CD14-positive monocyte (primary cell): Measurements from ENCODE around the gene PTPN9. TPM values are rescaled to one million over a fixed set of nuclear protein-coding genes. Genes with fewer than 3 reads are reported as not detected.

ENCODE experiments used
- DNase-seq, 3 donors: peaks; one replicate each; pipeline ENCODE4 v3.0.0-alpha.2; 2011 to 2022
- H2AFZ ChIP-seq: 2 replicates; pipeline ENCODE4 v1.6.0; 2012; ENCODE audit warnings: mild to moderate bottlenecking, low read depth, low read length, inconsistent platforms; ENCODE audit not compliant: insufficient read depth, poor library complexity, severe bottlenecking
- H3K27ac ChIP-seq, 2 donors: 1 replicate in 1 of 2; 2 replicates in 1 of 2; pipeline ENCODE4 v1.5.1; 2012 to 2013; ENCODE audit warnings: low read length in 2 of 2, control low read depth in 1 of 2, inconsistent platforms in 1 of 2, low read depth in 1 of 2, mild to moderate bottlenecking in 1 of 2
- H3K27me3 ChIP-seq, 2 donors: one replicate each; pipeline versions ENCODE4 v1.6.0 to v1.6.1; 2011 to 2013; ENCODE audit warnings: low read length in 2 of 2; ENCODE audit not compliant: control insufficient read depth in 2 of 2, insufficient read depth in 2 of 2
- H3K36me3 ChIP-seq, 2 donors: replicated peaks in 1 of 2; 1 replicate in 1 of 2; 2 replicates in 1 of 2; pipeline versions ENCODE4 v1.5.1 to v1.6.1; 2012 to 2013; ENCODE audit warnings: low read length in 2 of 2, control low read depth in 1 of 2, inconsistent platforms in 1 of 2, mild to moderate bottlenecking in 1 of 2; ENCODE audit not compliant: insufficient read depth in 2 of 2, control insufficient read depth in 1 of 2
- H3K4me1 ChIP-seq, 2 donors: 1 replicate in 1 of 2; 2 replicates in 1 of 2; pipeline versions ENCODE4 v1.5.1 to v1.6.1; 2012 to 2013; ENCODE audit warnings: low read length in 2 of 2, control low read depth in 1 of 2, inconsistent platforms in 1 of 2, mild to moderate bottlenecking in 1 of 2, moderate library complexity in 1 of 2; ENCODE audit not compliant: insufficient read depth in 2 of 2, control insufficient read depth in 1 of 2
- H3K4me2 ChIP-seq: replicated peaks from 2 replicates; pipeline ENCODE3; 2012; ENCODE audit warnings: low read length, moderate library complexity, mild to moderate bottlenecking; ENCODE audit not compliant: poor library complexity, severe bottlenecking; ENCODE audit errors: extremely low read depth
- H3K4me3 ChIP-seq, 3 experiments: fragments of 200-600 bp in 1 of 3; sonication (generic) in 1 of 3; replicated peaks in 1 of 3; 1 replicate in 2 of 3; 2 replicates in 1 of 3; pipeline ENCODE4 v1.5.1; 2011 to 2013; ENCODE audit warnings: low read length in 3 of 3, mild to moderate bottlenecking in 3 of 3, control low read depth in 2 of 3, low read depth in 2 of 3, inconsistent platforms in 1 of 3, moderate library complexity in 1 of 3
- H3K79me2 ChIP-seq: 2 replicates; pipeline ENCODE4 v1.6.0; 2012; ENCODE audit warnings: mild to moderate bottlenecking, control low read depth, inconsistent platforms, low read length, moderate library complexity; ENCODE audit not compliant: insufficient read depth
- H3K9ac ChIP-seq: 2 replicates; pipeline ENCODE4 v1.6.0; 2017; ENCODE audit warnings: low read length, mild to moderate bottlenecking; ENCODE audit not compliant: insufficient read depth, poor library complexity, severe bottlenecking
- H3K9me3 ChIP-seq, 2 donors: replicated peaks in 1 of 2; 1 replicate in 1 of 2; 2 replicates in 1 of 2; pipeline versions ENCODE4 v1.5.1 to v1.6.1; 2012 to 2013; ENCODE audit warnings: low read length in 2 of 2, control low read depth in 1 of 2; ENCODE audit not compliant: control insufficient read depth in 1 of 2, insufficient read depth in 1 of 2
- H4K20me1 ChIP-seq: 2 replicates; pipeline ENCODE4 v1.6.0; 2012; ENCODE audit warnings: mild to moderate bottlenecking, low read length, control low read depth, moderate library complexity; ENCODE audit not compliant: insufficient read depth
- H3K27ac Mint-ChIP-seq, 7 donors: one replicate each; pipeline ENCODE4 v1.8.0; 2020; ENCODE audit warnings: mild to moderate bottlenecking in 7 of 7, mixed read lengths in 7 of 7, moderate library complexity in 6 of 7, inconsistent platforms in 2 of 7
- H3K27me3 Mint-ChIP-seq, 3 donors: one replicate each; pipeline ENCODE4 v1.8.0; 2021 to 2022; ENCODE audit warnings: low read depth in 3 of 3, mild to moderate bottlenecking in 3 of 3, mixed read lengths in 3 of 3, moderate library complexity in 3 of 3, inconsistent platforms in 1 of 3
- H3K36me3 Mint-ChIP-seq, 2 donors: one replicate each; pipeline ENCODE4 v1.8.0; 2020; ENCODE audit warnings: mixed read lengths in 2 of 2, inconsistent platforms in 1 of 2, mild to moderate bottlenecking in 1 of 2
- H3K4me1 Mint-ChIP-seq: one replicate; pipeline ENCODE4 v1.8.0; 2020; ENCODE audit warnings: mild to moderate bottlenecking, mixed read lengths
- H3K4me3 Mint-ChIP-seq, 2 donors: one replicate each; pipeline ENCODE4 v1.8.0; 2020; ENCODE audit warnings: mild to moderate bottlenecking in 2 of 2, mixed read lengths in 2 of 2, moderate library complexity in 1 of 2
- H3K9me3 Mint-ChIP-seq, 7 donors: one replicate each; pipeline ENCODE4 v1.8.0; 2020 to 2022; ENCODE audit warnings: mixed read lengths in 7 of 7, mild to moderate bottlenecking in 6 of 7, moderate library complexity in 6 of 7, inconsistent platforms in 2 of 7
- WGBS: methylation state at CpG from one replicate; pipeline ENCODE4 v1.1.5; 2013; ENCODE audit warnings: missing lambda C conversion rate; ENCODE audit not compliant: insufficient coverage; 5-methylcytosine and 5-hydroxymethylcytosine counted together
- intact Hi-C, 2 donors: fragments of 100-400 bp; cut with micrococcal nuclease; formaldehyde crosslinking; loops; one replicate each; pipeline versions ENCODE4 v1.15.0 to v1.15.1; 2023
- polyA plus RNA-seq, 3 donors: library from polyadenylated mRNA; depleted of rRNA in 1 of 3; unstranded in 2 of 3; stranded (reverse) in 1 of 3; fragments of 300-500 nt in 2 of 3; fragments of >200 nt in 1 of 3; fragmentation: Illumina TruSeq in 2 of 3; gene quantifications; 1 replicate in 2 of 3; 2 replicates in 1 of 3; pipeline ENCODE4 v1.2.3, GENCODE V29; 2012 to 2021
- TF ChIP-seq, protein P1 (sequence below): fragments of 200-600 bp; IDR thresholded peaks from one replicate; pipeline ENCODE4 v1.8.0; 2022; ENCODE audit warnings: antibody characterized with exemption, mild to moderate bottlenecking

Gene PTPN9
- polyA plus RNA-seq, 3 donors: 21.1 to 40.1 (median 28.0) TPM

DNA sequence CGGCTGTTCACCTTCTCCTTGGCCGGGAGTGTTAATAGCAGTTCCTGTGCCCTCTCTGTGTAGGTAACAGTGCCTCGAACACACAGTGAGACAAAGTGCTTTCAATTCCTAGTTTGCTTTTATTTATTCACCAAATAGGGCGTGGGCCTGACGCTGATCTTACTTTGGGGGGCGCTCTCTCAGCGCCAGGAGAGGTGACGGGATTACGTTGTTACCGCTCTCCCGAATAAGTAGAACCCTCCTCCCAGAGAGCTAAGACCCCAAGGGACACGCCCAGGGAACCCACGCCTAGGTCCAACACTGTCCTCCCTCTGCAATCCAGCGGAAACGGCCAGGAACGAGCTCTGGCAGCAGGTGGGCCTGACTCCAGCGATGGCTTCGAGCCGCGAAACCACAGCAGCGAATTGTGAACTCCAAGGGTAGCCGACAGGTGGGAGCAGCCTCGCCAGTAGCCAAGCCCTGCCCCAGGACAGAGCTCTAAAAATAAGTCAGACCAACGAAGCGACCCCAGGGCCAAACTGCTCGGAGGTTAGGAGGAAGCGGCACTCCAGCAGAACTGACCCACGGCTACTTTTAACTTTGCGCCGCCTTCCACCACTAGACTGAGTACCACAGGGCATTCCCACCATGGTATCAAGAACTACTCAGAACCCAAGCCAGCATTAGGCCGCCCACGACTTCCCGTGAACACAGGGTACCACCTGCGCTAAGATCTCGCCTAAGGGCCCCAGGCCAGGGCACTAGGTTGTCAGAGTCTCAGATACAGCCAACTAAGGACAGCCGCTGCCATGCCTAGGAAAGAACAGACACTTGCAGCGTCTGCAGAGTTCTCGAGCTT lies 126.0 kb downstream of the PTPN9 start:
- Mint-ChIP-seq H3K4me3 (peak overlapping the region; percentile 86 to 92), H3K27me3 (peaks cover 0 to 2% (median 0%) of the 10 kb centered on the region in 3 donors), H3K9me3 (no peaks in the 10 kb centered on the region), H3K36me3 (no peaks in the 10 kb centered on the region), H3K4me1 (peaks cover 44% of the 10 kb centered on the region), H3K27ac (peak overlapping the region; percentile 94 to 99 (median 97))
- Histone ChIP-seq H3K27ac (peak overlapping the region; percentile 80 to 91), H3K27me3 (no peaks in the 10 kb centered on the region), H2AFZ (peak overlapping the region; percentile 64), H3K9me3 (no peaks in the 10 kb centered on the region), H3K4me1 (peaks cover 41 to 52% of the 10 kb centered on the region in 2 donors), H3K4me3 (peak overlapping the region; percentile 51 to 95 (median 72)), H3K36me3 (no peaks in the 10 kb centered on the region), H3K4me2 (peak overlapping the region; percentile 96), H3K79me2 (peaks cover 44% of the 10 kb centered on the region), H3K9ac (peak overlapping the region; percentile 63), H4K20me1 (peaks cover 29% of the 10 kb centered on the region)
- TF ChIP-seq, protein P1, sequence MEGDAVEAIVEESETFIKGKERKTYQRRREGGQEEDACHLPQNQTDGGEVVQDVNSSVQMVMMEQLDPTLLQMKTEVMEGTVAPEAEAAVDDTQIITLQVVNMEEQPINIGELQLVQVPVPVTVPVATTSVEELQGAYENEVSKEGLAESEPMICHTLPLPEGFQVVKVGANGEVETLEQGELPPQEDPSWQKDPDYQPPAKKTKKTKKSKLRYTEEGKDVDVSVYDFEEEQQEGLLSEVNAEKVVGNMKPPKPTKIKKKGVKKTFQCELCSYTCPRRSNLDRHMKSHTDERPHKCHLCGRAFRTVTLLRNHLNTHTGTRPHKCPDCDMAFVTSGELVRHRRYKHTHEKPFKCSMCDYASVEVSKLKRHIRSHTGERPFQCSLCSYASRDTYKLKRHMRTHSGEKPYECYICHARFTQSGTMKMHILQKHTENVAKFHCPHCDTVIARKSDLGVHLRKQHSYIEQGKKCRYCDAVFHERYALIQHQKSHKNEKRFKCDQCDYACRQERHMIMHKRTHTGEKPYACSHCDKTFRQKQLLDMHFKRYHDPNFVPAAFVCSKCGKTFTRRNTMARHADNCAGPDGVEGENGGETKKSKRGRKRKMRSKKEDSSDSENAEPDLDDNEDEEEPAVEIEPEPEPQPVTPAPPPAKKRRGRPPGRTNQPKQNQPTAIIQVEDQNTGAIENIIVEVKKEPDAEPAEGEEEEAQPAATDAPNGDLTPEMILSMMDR: no peak
- intact Hi-C loops: loop anchor here (5.0 to 10.0 kb wide), 6 partner anchors 86 to 908 kb away; partner anchors contain the start of genes ARID3B (in 1 of the 2), COX5A (in 1 of the 2), IMP3 (in 1 of the 2) and MAN2C1 (in 1 of the 2)
- peak in 2 of 3 donors; percentile 8 to 37 for DNase-seq
- 0% methylated on average over 38 of the region's 38 CpGs for WGBS

DNA sequence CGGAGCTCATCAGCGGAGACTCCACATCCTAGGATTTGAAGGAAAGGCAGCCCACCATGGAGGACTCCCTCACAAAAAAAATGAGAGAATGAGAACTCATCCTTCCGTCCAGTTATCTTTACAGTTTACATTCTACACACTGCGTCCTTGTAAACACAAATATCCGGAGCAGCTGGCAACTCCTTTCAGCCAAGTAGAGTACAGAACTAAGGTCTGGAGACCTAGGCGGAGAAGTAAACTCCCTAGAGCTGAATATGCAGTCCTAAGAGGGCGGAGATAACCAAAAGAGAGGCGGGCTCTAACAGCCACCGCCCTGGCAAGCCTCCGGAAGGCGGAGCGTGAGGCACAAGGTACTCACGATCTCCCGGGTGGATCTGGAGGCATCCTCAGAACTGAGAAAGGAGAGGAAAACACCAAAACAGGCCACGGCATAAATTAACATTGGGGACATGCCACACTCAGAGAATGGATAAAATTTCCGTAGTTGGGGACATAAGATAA lies 126.7 kb downstream of the PTPN9 start:
- H3K9me3 Mint-ChIP-seq: no peaks in the 10 kb centered on the region
- TF ChIP-seq, protein P1: no peak
- intact Hi-C loops: loop anchor here (5.0 to 10.0 kb wide), 6 partner anchors 85 to 908 kb away; partner anchors contain the start of genes ARID3B (in 1 of the 2), COX5A (in 1 of the 2), IMP3 (in 1 of the 2) and MAN2C1 (in 1 of the 2)
- peaks cover 0 to 2% (median 0%) of the 10 kb centered on the region in 3 donors for H3K27me3 Mint-ChIP-seq
- peaks cover 0 to 3% of the 10 kb centered on the region in 2 donors for H3K36me3 ChIP-seq
- H3K27ac ChIP-seq: peak overlapping the region; percentile 80 to 91
- H3K4me1 Mint-ChIP-seq: peaks cover 50% of the 10 kb centered on the region
- no peaks in the 10 kb centered on the region for H3K27me3 ChIP-seq
- peak overlapping the region; percentile 63 for H3K9ac ChIP-seq
- peak overlapping the region; percentile 96 for H3K4me2 ChIP-seq
- peak overlapping the region; percentile 51 to 95 (median 72) for H3K4me3 ChIP-seq
- H4K20me1 ChIP-seq: peaks cover 36% of the 10 kb centered on the region
- peak; percentile 77 to 80 (median 77) for DNase-seq
- peaks cover 46 to 58% of the 10 kb centered on the region in 2 donors for H3K4me1 ChIP-seq
- peak overlapping the region; percentile 86 to 92 for H3K4me3 Mint-ChIP-seq
- no peaks in the 10 kb centered on the region for H3K9me3 ChIP-seq
- H3K79me2 ChIP-seq: peaks cover 51% of the 10 kb centered on the region
- H3K36me3 Mint-ChIP-seq: no peaks in the 10 kb centered on the region
- H2AFZ ChIP-seq: peak overlapping the region; percentile 64
- WGBS: 0% methylated on average over 12 of the region's 16 CpGs
- H3K27ac Mint-ChIP-seq: peak overlapping the region; percentile 94 to 99 (median 97)
